CD4-positive, alpha-beta T cell treated with Interferon alpha-2 for 1 hour (primary cell): Measurements from ENCODE around the gene NRK.
"Not testable (repeated sequence)": the region's sequence is repeated elsewhere in the genome, so short reads cannot be mapped to it uniquely, and the experiment has no call there.

Experiments used
- DNase-seq, 2 donors: peaks; one replicate each; pipeline ENCODE4 v3.0.0-alpha.2; 2020 to 2022

Gene NRK, protein sequence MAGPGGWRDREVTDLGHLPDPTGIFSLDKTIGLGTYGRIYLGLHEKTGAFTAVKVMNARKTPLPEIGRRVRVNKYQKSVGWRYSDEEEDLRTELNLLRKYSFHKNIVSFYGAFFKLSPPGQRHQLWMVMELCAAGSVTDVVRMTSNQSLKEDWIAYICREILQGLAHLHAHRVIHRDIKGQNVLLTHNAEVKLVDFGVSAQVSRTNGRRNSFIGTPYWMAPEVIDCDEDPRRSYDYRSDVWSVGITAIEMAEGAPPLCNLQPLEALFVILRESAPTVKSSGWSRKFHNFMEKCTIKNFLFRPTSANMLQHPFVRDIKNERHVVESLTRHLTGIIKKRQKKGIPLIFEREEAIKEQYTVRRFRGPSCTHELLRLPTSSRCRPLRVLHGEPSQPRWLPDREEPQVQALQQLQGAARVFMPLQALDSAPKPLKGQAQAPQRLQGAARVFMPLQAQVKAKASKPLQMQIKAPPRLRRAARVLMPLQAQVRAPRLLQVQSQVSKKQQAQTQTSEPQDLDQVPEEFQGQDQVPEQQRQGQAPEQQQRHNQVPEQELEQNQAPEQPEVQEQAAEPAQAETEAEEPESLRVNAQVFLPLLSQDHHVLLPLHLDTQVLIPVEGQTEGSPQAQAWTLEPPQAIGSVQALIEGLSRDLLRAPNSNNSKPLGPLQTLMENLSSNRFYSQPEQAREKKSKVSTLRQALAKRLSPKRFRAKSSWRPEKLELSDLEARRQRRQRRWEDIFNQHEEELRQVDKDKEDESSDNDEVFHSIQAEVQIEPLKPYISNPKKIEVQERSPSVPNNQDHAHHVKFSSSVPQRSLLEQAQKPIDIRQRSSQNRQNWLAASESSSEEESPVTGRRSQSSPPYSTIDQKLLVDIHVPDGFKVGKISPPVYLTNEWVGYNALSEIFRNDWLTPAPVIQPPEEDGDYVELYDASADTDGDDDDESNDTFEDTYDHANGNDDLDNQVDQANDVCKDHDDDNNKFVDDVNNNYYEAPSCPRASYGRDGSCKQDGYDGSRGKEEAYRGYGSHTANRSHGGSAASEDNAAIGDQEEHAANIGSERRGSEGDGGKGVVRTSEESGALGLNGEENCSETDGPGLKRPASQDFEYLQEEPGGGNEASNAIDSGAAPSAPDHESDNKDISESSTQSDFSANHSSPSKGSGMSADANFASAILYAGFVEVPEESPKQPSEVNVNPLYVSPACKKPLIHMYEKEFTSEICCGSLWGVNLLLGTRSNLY (N-terminal part only)

DNA sequence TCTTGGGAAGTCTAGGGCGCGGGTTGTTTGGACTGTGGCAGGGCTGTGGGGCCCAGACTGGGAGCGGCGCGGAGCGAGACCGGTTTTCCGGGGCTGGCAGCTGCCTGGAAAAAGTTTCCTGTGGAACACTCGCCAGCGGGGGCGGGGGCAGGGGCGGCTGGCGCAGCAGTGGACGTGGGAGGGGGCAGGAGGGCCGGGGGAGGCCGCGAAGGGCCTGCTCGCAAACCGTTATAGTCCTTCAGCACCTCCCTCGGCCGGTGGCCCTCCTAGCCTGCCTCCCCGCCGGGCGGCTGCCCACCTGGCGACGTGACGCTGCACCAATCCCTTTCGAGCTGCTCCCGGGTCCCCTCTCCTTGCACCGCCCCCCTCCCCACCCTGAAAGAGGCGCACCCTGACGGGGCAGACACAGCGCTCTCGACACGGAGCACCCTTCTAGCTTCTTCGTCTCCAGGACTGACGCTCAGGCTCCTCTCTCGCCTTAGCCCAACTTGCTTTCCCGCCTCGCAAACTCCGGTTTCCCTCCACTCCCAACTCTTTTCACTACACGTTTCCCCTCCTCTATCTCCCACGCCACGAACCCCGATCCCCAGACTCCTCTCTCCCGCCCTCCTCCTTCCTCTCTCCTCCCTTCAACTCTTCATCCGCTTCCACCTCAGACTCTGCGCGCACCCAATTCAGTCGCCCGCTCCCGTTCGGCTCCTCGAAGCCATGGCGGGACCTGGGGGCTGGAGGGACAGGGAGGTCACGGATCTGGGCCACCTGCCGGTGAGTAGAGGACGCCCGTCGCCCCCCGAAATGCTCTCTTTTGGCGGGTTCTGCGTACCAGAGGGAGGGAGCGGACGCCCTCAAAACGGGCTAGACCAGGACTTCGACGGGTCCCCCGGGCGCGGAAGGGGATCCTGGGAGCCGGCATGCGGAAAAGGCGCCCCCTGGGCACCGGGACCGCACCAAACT, at the start of gene NRK:
NRK (plus strand) TSS at position 402 of the 954 bp plus-strand sequence; CDS start at position 709, 307 bp downstream.
- no peak for DNase-seq

DNA sequence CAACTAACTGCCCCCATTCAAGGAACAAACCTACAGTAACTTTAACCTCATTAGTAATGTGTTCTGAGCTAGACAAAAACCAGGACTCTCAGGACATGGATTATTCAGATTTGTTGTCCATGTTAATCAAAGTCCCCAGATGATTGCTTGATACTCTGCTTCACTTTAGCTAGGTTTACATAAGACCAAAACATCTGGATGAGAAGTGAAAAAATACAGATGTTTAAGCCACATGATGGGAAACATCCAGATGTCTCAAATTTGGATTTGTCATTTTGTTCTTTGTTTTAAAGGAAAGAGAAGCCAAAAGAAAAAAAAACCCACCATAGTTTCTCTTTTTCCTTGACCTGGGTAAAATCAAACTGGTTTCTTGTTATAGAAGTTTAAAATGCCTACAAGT, 48.5 kb upstream of the NRK start:
- DNase-seq: no peak

DNA sequence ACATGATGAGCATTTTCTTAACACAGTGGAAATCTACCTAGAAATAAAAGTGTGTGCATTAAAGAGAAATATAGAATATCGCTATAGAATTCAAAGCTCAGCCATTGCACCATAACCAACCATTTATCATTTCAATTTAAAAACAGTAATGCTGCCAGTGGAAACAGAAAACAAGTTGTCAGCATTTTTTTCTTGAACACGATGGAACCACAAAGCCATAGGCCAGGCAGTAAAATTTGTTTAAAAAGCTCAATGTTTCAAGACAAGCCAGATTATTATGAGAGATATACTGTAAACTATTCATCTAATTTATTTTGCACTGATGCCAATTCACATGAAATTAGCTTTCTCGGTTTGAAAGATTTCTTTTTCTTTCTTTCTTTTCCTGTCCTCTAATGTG, 46.7 kb upstream of the NRK start:
- DNase-seq: no peak

DNA sequence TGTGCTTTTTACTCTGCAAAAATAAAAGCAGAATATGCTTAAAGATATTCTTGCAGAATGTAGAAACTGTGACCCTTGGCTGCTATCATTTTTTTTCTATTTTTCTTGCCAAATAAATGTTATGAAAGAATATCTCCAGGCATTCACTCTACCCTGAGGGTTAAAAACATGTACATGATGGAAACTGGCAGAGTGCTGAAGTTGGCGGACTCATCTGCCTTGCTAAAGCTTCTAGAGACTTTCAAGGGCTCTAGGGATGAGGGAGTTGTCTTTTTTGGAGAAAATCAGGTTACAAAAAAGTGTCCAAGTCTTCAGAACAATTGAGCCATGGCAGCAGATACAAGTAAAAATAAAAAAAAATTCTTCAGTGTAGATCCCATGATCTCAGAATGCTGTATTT, 40.5 kb upstream of the NRK start:
- no peak for DNase-seq

DNA sequence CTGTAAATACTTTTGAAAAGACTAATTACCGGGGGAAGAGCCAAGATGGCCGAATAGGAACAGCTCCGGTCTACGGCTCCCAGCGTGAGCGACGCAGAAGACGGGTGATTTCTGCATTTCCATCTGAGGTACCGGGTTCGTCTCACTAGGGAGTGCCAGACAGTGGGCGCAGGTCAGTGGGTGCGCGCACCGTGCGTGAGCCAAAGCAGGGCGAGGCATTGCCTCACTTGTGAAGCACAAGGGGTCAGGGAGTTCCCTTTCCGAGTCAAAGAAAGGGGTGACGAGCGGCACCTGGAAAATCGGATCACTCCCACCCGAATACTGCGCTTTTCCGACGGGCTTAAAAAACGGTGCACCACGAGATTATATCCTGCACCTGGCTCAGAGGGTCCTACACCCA, 25.5 kb upstream of the NRK start:
- DNase-seq: not testable (repeated sequence)

DNA sequence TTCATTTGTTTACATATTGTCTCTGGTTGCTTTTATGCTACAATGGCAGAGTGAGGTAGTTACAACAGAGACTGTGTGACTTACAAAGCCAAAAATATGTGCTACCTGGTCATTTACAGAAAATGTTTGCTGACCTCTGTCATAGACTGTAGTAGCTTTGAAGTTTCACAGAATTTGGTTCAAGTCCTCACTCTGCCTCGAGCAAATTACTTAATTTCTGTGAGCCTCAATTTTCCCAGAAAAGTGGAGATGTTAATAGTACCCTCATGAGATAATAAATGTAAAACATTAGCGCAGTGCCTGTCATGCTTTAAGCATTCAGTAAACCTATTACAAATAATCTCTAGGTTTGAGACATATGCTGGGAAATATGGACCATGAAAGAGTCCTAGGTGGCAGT, 18.4 kb upstream of the NRK start:
- no peak for DNase-seq

DNA sequence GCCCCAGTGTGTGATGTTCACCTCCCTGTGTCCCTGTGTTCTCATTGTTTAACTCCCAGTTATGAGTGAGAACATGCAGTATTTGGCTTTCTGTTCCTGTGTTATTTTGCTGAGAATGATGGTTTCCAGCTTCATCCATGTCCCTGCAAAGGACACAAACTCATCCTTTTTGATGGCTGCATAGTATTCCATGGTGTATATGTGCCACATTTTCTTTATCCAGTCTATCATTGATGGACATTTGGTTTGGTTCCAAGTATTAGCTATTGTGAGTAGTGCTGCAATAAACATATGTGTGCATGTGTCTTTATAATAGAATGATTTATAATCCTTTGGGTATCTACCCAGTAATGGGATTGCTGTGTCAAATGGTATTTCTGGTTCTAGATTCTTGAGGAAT, 16.7 kb upstream of the NRK start:
- DNase-seq: not testable (repeated sequence)

DNA sequence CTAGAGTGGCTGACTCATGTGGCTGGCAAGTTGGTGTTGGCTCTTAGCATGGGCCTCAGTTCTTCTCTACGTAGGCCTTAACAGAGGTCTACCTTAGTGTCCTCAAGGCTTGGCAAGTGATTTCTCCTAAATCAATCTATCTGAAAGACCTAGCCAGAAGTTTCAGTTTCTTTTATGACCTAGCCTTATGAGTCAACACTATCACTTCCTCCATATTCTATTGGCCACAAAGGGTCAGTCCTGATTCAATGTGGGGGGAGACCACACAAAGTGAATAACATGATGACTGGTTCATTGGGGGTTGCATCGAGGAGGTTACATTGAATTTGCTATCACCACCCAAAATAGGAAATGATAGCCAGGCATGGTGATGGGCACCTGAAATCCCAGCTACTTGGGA, 5.8 kb upstream of the NRK start:
- DNase-seq: no peak

DNA sequence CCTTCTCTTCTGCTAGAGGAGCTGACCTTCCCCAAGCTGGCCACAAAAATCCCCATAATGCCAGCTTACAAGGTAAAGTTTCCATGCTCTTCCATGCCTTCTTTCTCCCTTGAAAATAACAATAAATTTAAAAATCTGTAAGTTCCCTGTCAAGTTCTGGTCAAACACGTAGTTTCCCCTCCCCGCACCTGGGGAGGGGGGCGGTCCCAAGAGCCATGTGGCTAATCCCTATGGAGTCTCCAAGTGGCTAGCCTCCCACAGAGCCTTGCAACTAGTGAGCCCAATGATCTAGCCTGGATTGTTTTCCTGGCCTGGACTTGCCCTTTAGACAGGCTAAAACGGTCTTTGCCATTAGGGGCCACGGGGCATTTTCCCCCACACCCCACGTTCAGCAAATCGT, 2.1 kb upstream of the NRK start:
- no peak for DNase-seq

DNA sequence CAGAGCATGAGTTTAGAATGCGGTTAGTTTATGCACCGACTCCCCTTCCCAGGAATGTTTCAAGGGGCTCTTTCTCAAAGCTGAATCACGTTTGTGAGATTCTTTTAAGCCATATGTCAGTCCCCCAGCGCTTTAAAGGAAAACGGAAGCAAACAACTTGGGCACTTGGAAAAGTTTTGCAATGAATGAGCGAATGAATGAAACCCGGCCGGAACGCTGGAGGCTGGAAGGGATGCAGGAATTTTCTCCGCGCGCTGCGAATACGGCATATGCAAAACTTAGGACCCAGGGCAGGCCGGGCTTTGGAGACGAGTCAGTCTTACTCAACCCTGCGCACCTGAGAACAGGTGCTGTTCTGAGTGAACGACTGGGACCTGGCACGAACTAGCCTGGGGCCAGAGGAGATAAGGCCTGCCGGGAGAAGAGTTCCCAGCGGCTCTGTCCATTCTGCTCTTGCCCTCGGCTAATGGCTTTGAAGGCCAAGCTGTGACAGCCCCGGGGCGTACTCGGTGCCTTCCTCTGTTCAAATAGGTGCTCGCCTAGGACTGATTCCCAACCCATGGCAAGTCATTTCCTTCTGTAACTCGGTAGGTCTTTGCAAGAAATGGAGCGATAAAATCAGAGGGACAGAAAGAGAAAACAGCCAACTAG, 743 bp upstream of the NRK start:
- DNase-seq: no peak

DNA sequence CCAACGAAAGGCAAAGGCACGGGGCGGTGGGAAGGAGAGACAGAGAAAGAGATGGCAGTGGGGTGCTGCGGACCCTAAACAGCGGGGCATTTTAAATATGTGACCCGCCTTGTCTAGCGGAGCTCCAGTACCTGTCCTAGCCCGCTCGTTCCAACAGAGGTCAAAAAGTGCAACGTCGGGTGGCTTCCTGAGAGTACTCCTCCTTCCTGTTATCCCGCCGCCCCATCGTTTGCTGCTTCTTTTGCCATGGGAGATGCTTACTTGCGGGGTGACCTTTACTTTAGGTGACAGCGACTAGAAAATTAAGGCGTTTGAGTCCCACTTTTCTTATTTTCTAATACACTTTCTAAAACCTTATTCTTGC, 735 bp downstream of the NRK start:
- no peak for DNase-seq

DNA sequence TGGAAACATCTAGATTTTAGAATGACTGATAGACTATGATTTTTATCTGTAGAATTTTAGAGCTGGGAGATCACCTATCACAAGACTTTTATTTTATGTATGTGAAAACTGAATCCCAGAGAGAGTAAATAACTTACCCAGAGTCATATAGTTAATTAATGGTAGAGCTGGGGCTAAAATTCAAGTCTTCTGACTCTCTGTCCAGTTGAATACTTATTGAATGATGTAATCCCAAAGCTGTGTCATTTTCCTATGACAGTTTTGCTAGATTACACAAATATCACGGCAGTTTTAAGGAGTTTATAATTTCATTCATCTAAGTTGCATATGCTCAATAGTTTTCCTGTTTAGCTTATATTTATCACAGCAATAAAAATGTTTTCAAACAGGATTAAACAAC, 6.7 kb downstream of the NRK start:
- DNase-seq: no peak

DNA sequence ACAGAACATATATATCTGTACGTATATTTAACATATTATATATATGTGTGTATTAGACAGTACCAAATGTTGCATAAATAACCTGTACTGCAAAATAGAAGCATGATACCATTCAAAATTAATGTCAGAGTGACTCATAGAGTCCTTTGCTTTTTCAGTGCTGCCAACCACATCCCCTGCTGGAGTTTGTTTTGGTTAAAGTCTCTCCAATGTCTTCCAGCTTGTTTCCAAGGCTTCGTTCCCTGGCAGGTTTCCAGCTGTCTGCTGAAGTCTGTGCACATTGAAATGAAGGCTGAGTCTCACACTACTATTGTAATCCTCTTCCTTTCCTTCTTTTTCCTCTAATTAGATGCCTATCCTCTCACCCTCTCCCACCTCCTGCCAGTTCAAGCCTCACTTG, 14.9 kb downstream of the NRK start:
- DNase-seq: no peak

DNA sequence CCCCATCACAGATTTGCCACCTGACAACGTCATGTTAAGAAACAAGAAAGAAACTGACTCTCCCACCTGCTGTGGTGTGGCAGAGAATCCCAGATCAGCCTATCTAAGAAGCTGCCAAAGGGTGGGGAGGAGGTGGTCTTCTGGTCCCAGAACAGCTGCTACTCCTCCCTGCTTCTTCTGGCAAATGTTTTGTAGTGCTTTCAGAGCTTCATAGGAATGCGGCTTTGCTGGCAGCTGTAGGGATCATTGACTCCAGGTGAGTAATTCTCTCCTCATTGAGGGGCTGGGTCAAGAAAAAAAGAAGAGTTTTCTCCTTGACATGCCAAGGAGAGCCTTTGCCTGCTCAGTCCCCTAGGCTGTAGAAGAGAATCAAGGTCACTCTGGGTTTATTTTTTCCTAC, 23.3 kb downstream of the NRK start:
- DNase-seq: no peak

DNA sequence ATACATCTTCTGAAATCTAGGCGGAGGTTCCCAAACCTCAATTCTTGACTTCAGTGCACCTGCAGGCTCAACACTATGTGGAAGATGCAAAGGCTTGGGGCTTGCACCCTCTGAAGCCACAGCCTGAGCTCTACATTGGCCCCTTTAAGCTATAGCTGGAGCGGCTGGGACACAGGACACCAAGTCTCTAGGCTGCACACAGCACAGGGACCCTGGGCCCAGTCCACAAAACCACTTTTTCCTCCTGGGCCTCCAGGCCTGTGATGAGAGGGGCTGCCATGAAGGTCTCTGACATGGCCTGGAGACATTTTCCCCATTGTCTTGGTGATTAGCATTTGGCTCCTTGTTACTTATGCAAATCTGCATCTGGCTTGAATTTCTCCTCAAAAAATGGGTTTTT, 27.8 kb downstream of the NRK start:
- DNase-seq: not testable (repeated sequence)

DNA sequence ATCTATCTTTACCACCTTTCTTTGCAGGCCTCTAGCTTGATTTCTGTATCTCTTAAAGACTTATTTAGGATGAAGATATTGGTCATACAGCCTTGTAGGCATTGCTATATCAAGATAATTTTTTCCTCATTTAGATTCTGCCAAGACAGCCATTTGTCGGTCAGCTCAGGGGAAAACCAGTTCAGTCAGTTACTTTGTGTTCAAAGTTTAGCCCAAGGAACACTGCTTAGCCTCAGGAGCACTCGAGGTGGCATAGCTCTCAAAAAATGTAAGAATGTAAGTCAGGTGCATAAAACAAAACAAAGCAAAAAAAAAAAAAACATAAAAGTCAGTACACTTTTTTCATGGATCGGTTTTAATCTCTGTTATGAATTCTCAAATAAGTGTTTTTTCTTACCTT, 43.4 kb downstream of the NRK start:
- no peak for DNase-seq

DNA sequence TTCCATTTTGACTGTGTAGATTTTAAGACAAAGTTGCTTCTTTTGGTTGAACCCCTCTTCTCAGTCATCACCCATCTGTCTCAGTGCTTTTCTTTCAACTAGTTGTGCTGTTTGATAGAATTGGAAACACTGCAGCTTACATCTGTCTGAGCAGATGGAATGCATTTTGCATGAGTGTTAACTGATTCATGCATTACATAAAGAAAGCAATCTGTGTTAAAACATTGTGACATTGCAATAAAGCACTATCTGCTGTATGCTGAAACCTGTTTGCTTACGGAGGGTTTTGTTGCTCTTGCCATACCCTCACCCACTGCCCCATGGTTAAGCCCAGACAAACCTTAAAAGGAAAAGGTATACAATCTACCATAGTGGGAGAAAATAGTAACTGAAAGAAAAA, 47.4 kb downstream of the NRK start:
- DNase-seq: no peak

DNA sequence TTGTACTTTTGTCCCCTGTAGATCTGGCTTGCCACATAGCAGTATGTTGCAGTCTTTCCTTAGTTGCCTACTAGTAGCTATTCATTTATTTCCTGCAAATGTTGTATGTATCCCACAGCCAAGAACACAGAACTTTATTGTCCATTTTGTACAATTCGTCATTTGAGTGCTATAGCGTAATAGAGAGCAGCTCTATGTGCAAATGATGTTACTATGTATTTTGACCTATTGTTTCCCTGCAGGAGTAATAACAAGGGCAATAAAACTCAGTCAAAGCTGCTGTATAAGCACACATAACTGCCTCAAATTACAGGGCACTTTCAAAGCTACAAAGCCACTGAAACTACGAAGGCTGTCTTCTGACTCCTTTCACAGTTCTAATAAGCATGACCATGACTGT, 48.1 kb downstream of the NRK start:
- no peak for DNase-seq

DNA sequence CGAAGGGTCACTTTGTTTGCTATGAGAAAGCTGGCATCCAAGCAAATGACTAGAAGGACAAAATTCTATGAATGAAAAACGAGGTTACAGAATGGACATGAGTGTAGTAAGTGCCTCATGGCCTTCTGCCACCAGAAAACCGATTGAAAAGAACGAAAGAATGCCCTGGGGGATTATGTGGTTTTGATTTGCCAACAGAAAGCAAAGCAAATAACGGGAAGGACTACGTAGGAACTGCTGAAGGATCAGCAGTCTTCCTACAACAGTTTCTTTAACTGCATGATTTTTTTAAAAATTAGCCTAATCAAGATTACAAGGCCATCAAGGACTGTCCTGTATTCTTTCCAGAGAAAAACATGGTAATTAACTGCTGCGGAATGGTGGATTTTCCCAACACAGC, 50.6 kb downstream of the NRK start:
- no peak for DNase-seq

DNA sequence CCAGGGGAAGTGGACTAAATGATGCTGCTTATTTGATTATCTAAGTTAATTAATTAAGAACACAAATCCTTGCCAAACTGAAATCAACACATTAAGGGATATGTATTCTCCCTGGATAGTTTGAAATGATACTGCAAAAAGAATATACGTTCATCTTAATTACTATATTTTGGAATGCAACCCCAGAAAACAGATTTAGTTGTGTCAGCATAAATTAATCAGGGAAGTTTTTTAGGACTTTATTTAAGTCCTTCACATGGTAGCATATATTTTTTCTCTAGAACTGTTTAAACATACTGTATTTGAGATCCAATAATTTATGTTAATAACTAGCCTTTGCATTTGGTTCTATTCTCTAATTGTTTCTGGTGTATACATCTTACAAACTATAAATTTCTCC, 52.5 kb downstream of the NRK start:
- no peak for DNase-seq

DNA sequence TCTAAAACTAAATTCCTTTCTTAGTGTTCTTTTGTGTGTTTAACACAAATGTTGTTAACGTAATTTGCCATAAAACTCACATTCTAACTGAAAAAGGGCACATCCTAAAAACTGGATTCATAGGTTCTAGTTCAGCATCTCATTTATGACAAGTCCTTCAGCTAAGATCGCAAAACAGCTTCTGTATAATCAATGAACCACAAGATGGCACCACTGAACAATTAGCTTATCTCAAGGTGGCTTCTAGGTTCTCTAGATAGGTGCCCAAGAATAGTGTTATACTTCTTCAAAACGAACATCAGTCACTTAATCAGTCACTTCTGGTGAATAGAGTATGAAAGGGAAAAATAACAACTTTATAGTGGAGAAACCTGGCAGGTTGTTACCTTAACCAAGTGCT, 54.3 kb downstream of the NRK start:
- no peak for DNase-seq

DNA sequence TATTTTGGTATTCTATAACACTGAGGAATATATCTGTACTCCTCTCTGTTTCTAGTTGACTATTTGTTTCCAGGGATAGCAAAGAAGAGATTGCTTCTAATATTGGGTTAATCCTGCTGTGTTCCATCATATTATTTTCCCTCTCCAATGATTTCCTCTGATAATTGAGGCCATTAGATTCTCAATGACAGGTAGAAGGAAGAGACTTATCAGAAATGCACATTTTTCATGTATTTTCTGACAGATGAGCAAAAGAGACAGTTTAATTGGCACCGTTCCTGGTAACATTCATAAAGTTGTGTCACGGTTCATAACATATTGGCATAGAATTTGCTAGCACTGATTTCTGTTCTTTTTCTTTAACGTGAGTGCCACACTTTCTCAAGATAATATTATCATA, 58.2 kb downstream of the NRK start:
- DNase-seq: no peak
